Astrocyte (in vitro differentiated cells and primary cell): ENCODE data around the gene IL12RB1. TPM values are rescaled to one million over a fixed set of nuclear protein-coding genes. Genes with fewer than 3 reads are reported as not detected.

Source experiments
- DNase-seq: peaks from one replicate; pipeline ENCODE4 v3.0.0-alpha.2; 2010; ENCODE audit warnings: low read depth
- FAIRE-seq: peaks from 2 replicates; lab custom pipeline; 2011; peaks lifted over from hg19 to GRCh38; lab: Jason Lieb, UNC
- H2AFZ ChIP-seq: 2 replicates; pipeline ENCODE4 v1.6.0; 2012; ENCODE audit warnings: low read depth, low read length, inconsistent platforms
- H3K27ac ChIP-seq: 2 replicates; pipeline ENCODE4 v1.5.1; 2011; ENCODE audit warnings: low read depth, low read length, inconsistent platforms
- H3K27me3 ChIP-seq: 2 replicates; pipeline ENCODE4 v1.6.0; 2011; ENCODE audit warnings: low read length, inconsistent platforms; ENCODE audit not compliant: insufficient read depth
- H3K36me3 ChIP-seq: 2 replicates; pipeline ENCODE4 v1.5.1; 2011; ENCODE audit warnings: low read length, inconsistent platforms; ENCODE audit not compliant: insufficient read depth
- H3K4me1 ChIP-seq: 2 replicates; pipeline ENCODE4 v1.5.1; 2011; ENCODE audit warnings: low read length, inconsistent platforms; ENCODE audit not compliant: insufficient read depth
- H3K4me2 ChIP-seq: 2 replicates; pipeline ENCODE4 v1.6.0; 2012; ENCODE audit warnings: low read length, inconsistent platforms
- H3K4me3 ChIP-seq: 2 replicates; pipeline ENCODE4 v1.5.1; 2011; ENCODE audit warnings: low read depth, mild to moderate bottlenecking, low read length, inconsistent platforms; ENCODE audit not compliant: insufficient read depth
- H3K79me2 ChIP-seq: 2 replicates; pipeline ENCODE4 v1.6.0; 2012; ENCODE audit warnings: mild to moderate bottlenecking, low read length, inconsistent platforms; ENCODE audit not compliant: insufficient read depth
- H3K9ac ChIP-seq: 2 replicates; pipeline ENCODE4 v1.6.0; 2012; ENCODE audit warnings: mild to moderate bottlenecking, low read length, inconsistent platforms
- H3K9me3 ChIP-seq: 2 replicates; pipeline ENCODE4 v1.5.1; 2012; ENCODE audit warnings: low read depth, mild to moderate bottlenecking, low read length, inconsistent platforms; ENCODE audit not compliant: insufficient read depth
- H4K20me1 ChIP-seq: 2 replicates; pipeline ENCODE4 v1.6.0; 2012; ENCODE audit warnings: low read length, inconsistent platforms; ENCODE audit not compliant: insufficient read depth
- H3K27ac Mint-ChIP-seq: one replicate; pipeline ENCODE4 v1.8.0; 2021; ENCODE audit warnings: mild to moderate bottlenecking, mixed read lengths; ENCODE audit not compliant: unreplicated experiment
- H3K27me3 Mint-ChIP-seq: one replicate; pipeline ENCODE4 v1.8.0; 2021; ENCODE audit warnings: low read depth, mixed read lengths; ENCODE audit not compliant: unreplicated experiment
- H3K36me3 Mint-ChIP-seq: one replicate; pipeline ENCODE4 v1.8.0; 2021; ENCODE audit warnings: low read depth, mixed read lengths; ENCODE audit not compliant: unreplicated experiment
- H3K4me1 Mint-ChIP-seq: one replicate; pipeline ENCODE4 v1.8.0; 2021; ENCODE audit warnings: low read depth, mixed read lengths; ENCODE audit not compliant: unreplicated experiment
- H3K4me3 Mint-ChIP-seq: one replicate; pipeline ENCODE4 v1.8.0; 2021; ENCODE audit warnings: mild to moderate bottlenecking, moderate library complexity, mixed read lengths; ENCODE audit not compliant: unreplicated experiment
- H3K9me3 Mint-ChIP-seq: one replicate; pipeline ENCODE4 v1.8.0; 2021; ENCODE audit warnings: mild to moderate bottlenecking, mixed read lengths; ENCODE audit not compliant: unreplicated experiment
- CTCF ChIP-seq: IDR thresholded peaks from 2 replicates; pipeline ENCODE4 v1.5.1; 2011; ENCODE audit warnings: low read depth, mild to moderate bottlenecking, inconsistent platforms, low read length, moderate library complexity; ENCODE audit not compliant: insufficient read depth
- EZH2 ChIP-seq: IDR thresholded peaks from 2 replicates; pipeline ENCODE4 v1.6.1; 2012; ENCODE audit warnings: mild to moderate bottlenecking, low read length, inconsistent platforms; ENCODE audit not compliant: insufficient read depth
- total RNA-seq: library from RNA; stranded (reverse); gene quantifications from 2 replicates; pipeline ENCODE4 v1.2.1, GENCODE V29; 2021

Gene IL12RB1
- total RNA-seq, 1 donor from 2014 or later: 0.07 TPM

GRCh38 chr19:18114483-18114882 is 27.7 kb upstream of the IL12RB1 start:
- H3K27me3 ChIP-seq: peaks cover 9% of the 10 kb centered on the region
- H3K4me1 ChIP-seq: peaks cover 19% of the 10 kb centered on the region
- FAIRE-seq (no peak), DNase-seq (no peak)
- H3K9ac ChIP-seq: no peak overlapping the region
- no peak overlapping the region for H2AFZ ChIP-seq
- no peak overlapping the region for H3K4me2 ChIP-seq
- peaks cover 10% of the 10 kb centered on the region for H4K20me1 ChIP-seq
- H3K9me3 Mint-ChIP-seq: no peaks in the 10 kb centered on the region
- H3K36me3 Mint-ChIP-seq: peaks cover 2% of the 10 kb centered on the region
- no peaks in the 10 kb centered on the region for H3K36me3 ChIP-seq
- no peak for TF ChIP-seq CTCF
- no peak overlapping the region for H3K27ac ChIP-seq
- no peak overlapping the region for H3K4me3 ChIP-seq
- no peak overlapping the region for H3K27ac Mint-ChIP-seq
- peaks cover 3% of the 10 kb centered on the region for H3K79me2 ChIP-seq
- H3K4me1 Mint-ChIP-seq: peaks cover 2% of the 10 kb centered on the region
- H3K27me3 Mint-ChIP-seq: peaks cover 1% of the 10 kb centered on the region
- H3K9me3 ChIP-seq: no peaks in the 10 kb centered on the region
- H3K4me3 Mint-ChIP-seq: no peak overlapping the region

GRCh38 chr19:18113827-18114226 is 27.1 kb upstream of the IL12RB1 start:
- H3K36me3 Mint-ChIP-seq: peaks cover 2% of the 10 kb centered on the region
- no peaks in the 10 kb centered on the region for H3K9me3 ChIP-seq
- H3K4me3 ChIP-seq: no peak overlapping the region
- peaks cover 18% of the 10 kb centered on the region for H3K4me1 ChIP-seq
- H3K9me3 Mint-ChIP-seq: no peaks in the 10 kb centered on the region
- H3K27me3 Mint-ChIP-seq: peaks cover 4% of the 10 kb centered on the region
- H3K36me3 ChIP-seq: no peaks in the 10 kb centered on the region
- peaks cover 2% of the 10 kb centered on the region for H3K4me1 Mint-ChIP-seq
- no peak overlapping the region for H2AFZ ChIP-seq
- FAIRE-seq (no peak), DNase-seq (no peak)
- no peak overlapping the region for H3K4me3 Mint-ChIP-seq
- peaks cover 3% of the 10 kb centered on the region for H4K20me1 ChIP-seq
- no peak overlapping the region for H3K27ac Mint-ChIP-seq
- H3K79me2 ChIP-seq: no peaks in the 10 kb centered on the region
- peaks cover 13% of the 10 kb centered on the region for H3K27me3 ChIP-seq
- H3K27ac ChIP-seq: no peak overlapping the region
- TF ChIP-seq EZH2 (no peak), CTCF (no peak)
- no peak overlapping the region for H3K9ac ChIP-seq
- no peak overlapping the region for H3K4me2 ChIP-seq

GRCh38 chr19:18112989-18113478 is 26.3 kb upstream of the IL12RB1 start:
- Mint-ChIP-seq H3K9me3 (no peaks in the 10 kb centered on the region), H3K27me3 (peaks cover 8% of the 10 kb centered on the region), H3K4me1 (peaks cover 2% of the 10 kb centered on the region), H3K27ac (peak overlapping the region; percentile 41), H3K4me3 (no peak overlapping the region), H3K36me3 (peaks cover 2% of the 10 kb centered on the region)
- Histone ChIP-seq H3K4me3 (no peak overlapping the region), H3K9ac (peak overlapping the region; percentile 44), H3K36me3 (no peaks in the 10 kb centered on the region), H3K27ac (no peak overlapping the region), H3K79me2 (no peaks in the 10 kb centered on the region), H3K4me1 (peaks cover 11% of the 10 kb centered on the region), H3K4me2 (no peak overlapping the region), H3K9me3 (no peaks in the 10 kb centered on the region), H4K20me1 (no peaks in the 10 kb centered on the region), H3K27me3 (peaks cover 13% of the 10 kb centered on the region), H2AFZ (peak overlapping the region; percentile 54)
- DNase-seq: peak; percentile 36
- no peak for TF ChIP-seq EZH2
- peak; percentile 91 for TF ChIP-seq CTCF
- FAIRE-seq: peak; percentile 50
